ENCODE results near the gene PNMA1.

GRCh38 chr14:73761618-73762355 is 47.6 kb upstream of the PNMA1 start:
- TF ChIP-seq, protein P1, sequence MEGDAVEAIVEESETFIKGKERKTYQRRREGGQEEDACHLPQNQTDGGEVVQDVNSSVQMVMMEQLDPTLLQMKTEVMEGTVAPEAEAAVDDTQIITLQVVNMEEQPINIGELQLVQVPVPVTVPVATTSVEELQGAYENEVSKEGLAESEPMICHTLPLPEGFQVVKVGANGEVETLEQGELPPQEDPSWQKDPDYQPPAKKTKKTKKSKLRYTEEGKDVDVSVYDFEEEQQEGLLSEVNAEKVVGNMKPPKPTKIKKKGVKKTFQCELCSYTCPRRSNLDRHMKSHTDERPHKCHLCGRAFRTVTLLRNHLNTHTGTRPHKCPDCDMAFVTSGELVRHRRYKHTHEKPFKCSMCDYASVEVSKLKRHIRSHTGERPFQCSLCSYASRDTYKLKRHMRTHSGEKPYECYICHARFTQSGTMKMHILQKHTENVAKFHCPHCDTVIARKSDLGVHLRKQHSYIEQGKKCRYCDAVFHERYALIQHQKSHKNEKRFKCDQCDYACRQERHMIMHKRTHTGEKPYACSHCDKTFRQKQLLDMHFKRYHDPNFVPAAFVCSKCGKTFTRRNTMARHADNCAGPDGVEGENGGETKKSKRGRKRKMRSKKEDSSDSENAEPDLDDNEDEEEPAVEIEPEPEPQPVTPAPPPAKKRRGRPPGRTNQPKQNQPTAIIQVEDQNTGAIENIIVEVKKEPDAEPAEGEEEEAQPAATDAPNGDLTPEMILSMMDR (CRISPR knock-in tag; IDR thresholded peaks at IDR 0.05) = no peak
- TF ChIP-seq JUNB (CRISPR knock-in tag; IDR thresholded peaks at IDR 0.05; ENCODE audit: borderline replicate concordance) (no peak), RAD21 (CRISPR knock-in tag; IDR thresholded peaks at IDR 0.05) (no peak), FOXM1 (CRISPR knock-in tag; IDR thresholded peaks at IDR 0.05) (no peak)

All from HepG2 (cell line).